H9 (cell line): Measurements from ENCODE around the gene FBH1. TPM values are rescaled to one million over a fixed set of nuclear protein-coding genes. Genes with fewer than 3 reads are reported as not detected.

ENCODE experiments used
- DNase-seq: peaks from one replicate; pipeline ENCODE4 v3.0.0-alpha.2; 2017
- H2AFZ ChIP-seq: one replicate; pipeline ENCODE4 v1.6.1; 2013; ENCODE audit warnings: mild to moderate bottlenecking, low read length, control low read depth, moderate library complexity
- H2AK5ac ChIP-seq: 2 replicates; pipeline ENCODE4 v1.6.1; 2013; ENCODE audit warnings: low read length, control low read depth, mixed read lengths; ENCODE audit not compliant: insufficient read length
- H2BK120ac ChIP-seq: one replicate; pipeline ENCODE4 v1.6.1; 2013; ENCODE audit warnings: low read depth, mild to moderate bottlenecking, low read length, control low read depth, inconsistent platforms; ENCODE audit not compliant: poor library complexity, severe bottlenecking
- H2BK12ac ChIP-seq: 2 replicates; pipeline ENCODE4 v1.6.1; 2013; ENCODE audit warnings: low read length, control low read depth, mixed read lengths, low read depth; ENCODE audit not compliant: insufficient read length
- H2BK15ac ChIP-seq: 2 replicates; pipeline ENCODE4 v1.6.1; 2013; ENCODE audit warnings: low read depth, low read length, control low read depth
- H2BK20ac ChIP-seq: one replicate; pipeline ENCODE4 v1.6.1; 2013; ENCODE audit warnings: low read depth, mild to moderate bottlenecking, low read length, control low read depth, inconsistent platforms; ENCODE audit not compliant: poor library complexity, severe bottlenecking
- H2BK5ac ChIP-seq: 2 replicates; pipeline ENCODE4 v1.6.1; 2013; ENCODE audit warnings: low read length, control low read depth, mixed read lengths; ENCODE audit not compliant: insufficient read length
- H3K14ac ChIP-seq: 2 replicates; pipeline ENCODE4 v1.6.1; 2013; ENCODE audit warnings: low read length, control low read depth; ENCODE audit not compliant: insufficient read depth
- H3K18ac ChIP-seq: 2 replicates; pipeline ENCODE4 v1.6.1; 2013; ENCODE audit warnings: low read depth, mild to moderate bottlenecking, mixed read lengths, low read length, control low read depth; ENCODE audit not compliant: insufficient read length
- H3K23ac ChIP-seq: 2 replicates; pipeline ENCODE4 v1.6.1; 2013; ENCODE audit warnings: low read length, control low read depth, mixed read lengths, low read depth; ENCODE audit not compliant: insufficient read length
- H3K23me2 ChIP-seq: 2 replicates; pipeline ENCODE4 v1.6.1; 2013; ENCODE audit warnings: low read depth, mild to moderate bottlenecking, mixed read lengths, low read length, control low read depth; ENCODE audit not compliant: insufficient read length, poor library complexity, severe bottlenecking
- H3K27ac ChIP-seq: 2 replicates; pipeline ENCODE4 v1.5.1; 2013; ENCODE audit warnings: low read length, control low read depth, mixed read lengths, low read depth; ENCODE audit not compliant: insufficient read length
- H3K27me3 ChIP-seq: 2 replicates; pipeline ENCODE4 v1.6.1; 2013; ENCODE audit warnings: low read length, control low read depth, inconsistent platforms; ENCODE audit not compliant: insufficient read depth
- H3K4ac ChIP-seq: 2 replicates; pipeline ENCODE4 v1.6.1; 2013; ENCODE audit warnings: low read depth, mild to moderate bottlenecking, control low read depth, inconsistent platforms, low read length, moderate library complexity
- H3K4me1 ChIP-seq: 2 replicates; pipeline ENCODE4 v1.6.1; 2013; ENCODE audit warnings: low read length, control low read depth, inconsistent platforms; ENCODE audit not compliant: insufficient read depth
- H3K4me2 ChIP-seq: 2 replicates; pipeline ENCODE4 v1.6.1; 2013; ENCODE audit warnings: low read length, control low read depth, mixed read lengths; ENCODE audit not compliant: insufficient read length, insufficient read depth
- H3K56ac ChIP-seq: 2 replicates; pipeline ENCODE4 v1.6.1; 2013; ENCODE audit warnings: low read depth, mild to moderate bottlenecking, mixed read lengths, low read length, control low read depth; ENCODE audit not compliant: insufficient read length
- H3K79me1 ChIP-seq: 2 replicates; pipeline ENCODE4 v1.6.1; 2013; ENCODE audit warnings: low read depth, mild to moderate bottlenecking, moderate library complexity, low read length, control low read depth, inconsistent platforms; ENCODE audit not compliant: insufficient read depth, poor library complexity, severe bottlenecking
- H3K79me2 ChIP-seq: 2 replicates; pipeline ENCODE4 v1.6.1; 2013; ENCODE audit warnings: low read length, control low read depth, inconsistent platforms; ENCODE audit not compliant: insufficient read depth
- H3K9ac ChIP-seq: 2 replicates; pipeline ENCODE4 v1.6.1; 2013; ENCODE audit warnings: low read length, control low read depth, mixed read lengths; ENCODE audit not compliant: insufficient read length; ENCODE audit errors: extremely low read depth
- H3K9me3 ChIP-seq: one replicate; pipeline ENCODE4 v1.6.1; 2013; ENCODE audit warnings: low read depth, low read length, inconsistent platforms; ENCODE audit not compliant: control insufficient read depth
- H3T11ph ChIP-seq: one replicate; pipeline ENCODE4 v1.6.1; 2013; ENCODE audit warnings: mild to moderate bottlenecking, low read length, control low read depth, inconsistent platforms
- H4K20me1 ChIP-seq: one replicate; pipeline ENCODE4 v1.6.1; 2013; ENCODE audit not compliant: control insufficient read depth, insufficient read length, insufficient read depth
- H4K5ac ChIP-seq: 2 replicates; pipeline ENCODE4 v1.6.1; 2013; ENCODE audit warnings: low read depth, mild to moderate bottlenecking, mixed read lengths, low read length, control low read depth; ENCODE audit not compliant: insufficient read length
- H4K8ac ChIP-seq: replicated peaks from 2 replicates; pipeline ENCODE4 v1.6.1; 2013; ENCODE audit warnings: low read length, control low read depth, mixed read lengths, low read depth; ENCODE audit not compliant: insufficient read length
- H4K91ac ChIP-seq: 2 replicates; pipeline ENCODE4 v1.6.1; 2013; ENCODE audit warnings: low read depth, mild to moderate bottlenecking, moderate library complexity, mixed read lengths, low read length, control low read depth; ENCODE audit not compliant: insufficient read length
- H3K27ac Mint-ChIP-seq, 3 experiments: 2 replicates in 2 of 3; 3 replicates in 1 of 3; pipeline ENCODE4 v1.8.0; 2020 to 2021; ENCODE audit warnings: mixed read lengths in 3 of 3, mild to moderate bottlenecking in 1 of 3, moderate library complexity in 1 of 3
- H3K27me3 Mint-ChIP-seq: 2 replicates; pipeline ENCODE4 v1.8.0; 2021; ENCODE audit warnings: low read depth, mild to moderate bottlenecking, moderate library complexity, mixed read lengths
- H3K36me3 Mint-ChIP-seq, 3 experiments: 2 replicates in 2 of 3; 3 replicates in 1 of 3; pipeline ENCODE4 v1.8.0; 2020 to 2021; ENCODE audit warnings: low read depth in 3 of 3, mixed read lengths in 3 of 3; ENCODE audit not compliant: insufficient read depth in 1 of 3
- H3K4me1 Mint-ChIP-seq, 2 experiments: 2 replicates each; pipeline ENCODE4 v1.8.0; 2020; ENCODE audit warnings: mixed read lengths in 2 of 2
- H3K4me3 Mint-ChIP-seq, 2 experiments: 2 replicates in 1 of 2; 3 replicates in 1 of 2; pipeline ENCODE4 v1.8.0; 2020 to 2021; ENCODE audit warnings: mild to moderate bottlenecking in 2 of 2, mixed read lengths in 2 of 2, moderate library complexity in 1 of 2
- H3K9me3 Mint-ChIP-seq, 2 experiments: 2 replicates in 1 of 2; 3 replicates in 1 of 2; pipeline ENCODE4 v1.8.0; 2020; ENCODE audit warnings: mild to moderate bottlenecking in 2 of 2, mixed read lengths in 2 of 2, moderate library complexity in 1 of 2
- CTCF ChIP-seq: fragments of 200-600 bp; sonication (generic); conservative IDR thresholded peaks from 3 replicates; pipeline ENCODE4 v1.8.0; 2021; ENCODE audit warnings: antibody characterized with exemption, mild to moderate bottlenecking
- WGBS: extraction: QIAGEN DNeasy Blood & Tissue Kit; methylation state at CpG from one replicate; pipeline ENCODE4 v1.1.7; 2013; ENCODE audit warnings: missing lambda C conversion rate, low lambda C conversion rate, mixed read lengths; ENCODE audit not compliant: insufficient read length; ENCODE audit errors: extremely low coverage; 5-methylcytosine and 5-hydroxymethylcytosine counted together
- total RNA-seq: library from RNA; stranded (reverse); gene quantifications from 2 replicates; pipeline ENCODE4 v1.2.1, GENCODE V29; 2021

The FBH1 gene
- total RNA-seq, 1 experiment from 2014 or later = 52.2 TPM

GRCh38 chr10:5978230-5978489 lies 88.1 kb downstream of the FBH1 start:
- Mint-ChIP-seq H3K27me3 (peaks cover 67% of the 10 kb centered on the region), H3K9me3 (no peaks in the 10 kb centered on the region; a peak in 1 of 5 replicates), H3K27ac (no peak overlapping the region), H3K4me1 (peaks cover 7 to 9% of the 10 kb centered on the region in 2 experiments), H3K36me3 (peaks cover 0 to 2% (median 0%) of the 10 kb centered on the region in 3 experiments; a peak in 2 of 7 replicates), H3K4me3 (peak overlapping the region; percentile 55 to 91)
- no peak overlapping the region for H2BK15ac ChIP-seq
- H2BK120ac ChIP-seq = no peak overlapping the region
- no peak overlapping the region for H4K8ac ChIP-seq
- no peak overlapping the region for H3K27ac ChIP-seq
- H3K9ac ChIP-seq = no peak overlapping the region
- no peak for TF ChIP-seq CTCF
- no peak overlapping the region for H2AK5ac ChIP-seq
- no peak overlapping the region for H4K91ac ChIP-seq
- DNase-seq = no peak
- no CpG with 5 or more reads among the region's 6 CpGs for WGBS
- H3K23ac ChIP-seq = no peak overlapping the region
- peaks cover 10% of the 10 kb centered on the region; the same call in 1 of the 2 replicates for H3K27me3 ChIP-seq
- no peaks in the 10 kb centered on the region for H3K79me2 ChIP-seq
- no peak overlapping the region for H3K14ac ChIP-seq
- H2AFZ ChIP-seq = no peak overlapping the region
- no peaks in the 10 kb centered on the region for H3K79me1 ChIP-seq
- H3K4me1 ChIP-seq = no peaks in the 10 kb centered on the region; the same call in 1 of the 2 replicates
- no peak overlapping the region for H3K18ac ChIP-seq
- no peak overlapping the region for H4K5ac ChIP-seq
- H3K23me2 ChIP-seq = no peaks in the 10 kb centered on the region
- no peak overlapping the region for H2BK12ac ChIP-seq
- H3K56ac ChIP-seq = no peak overlapping the region
- no peaks in the 10 kb centered on the region for H3K9me3 ChIP-seq
- no peak overlapping the region for H2BK20ac ChIP-seq
- H3K4me2 ChIP-seq = peak overlapping the region; percentile 47
- no peak overlapping the region for H3K4ac ChIP-seq
- H4K20me1 ChIP-seq = no peaks in the 10 kb centered on the region
- H3T11ph ChIP-seq = no peak overlapping the region
- no peak overlapping the region for H2BK5ac ChIP-seq
